Neuronal stem cell (in vitro differentiated cells): ENCODE results near the gene MRPL23.

Source experiments
- DNase-seq: peaks from one replicate; pipeline ENCODE4 v3.0.0-alpha.2; 2013; ENCODE audit warnings: low spot score
- H2AFZ ChIP-seq: one replicate; pipeline ENCODE4 v1.6.1; 2013; ENCODE audit warnings: mild to moderate bottlenecking, low read length, inconsistent platforms
- H2AK5ac ChIP-seq: 2 replicates; pipeline ENCODE4 v1.6.1; 2013; ENCODE audit warnings: low read depth, mild to moderate bottlenecking, inconsistent platforms, low read length, moderate library complexity, mixed read lengths
- H2BK120ac ChIP-seq: 2 replicates; pipeline ENCODE4 v1.6.1; 2013; ENCODE audit warnings: low read depth, mild to moderate bottlenecking, inconsistent platforms, low read length, moderate library complexity, mixed read lengths
- H2BK12ac ChIP-seq: one replicate; pipeline ENCODE4 v1.6.1; 2013; ENCODE audit warnings: low read length, inconsistent platforms
- H2BK15ac ChIP-seq: 2 replicates; pipeline ENCODE4 v1.6.1; 2013; ENCODE audit warnings: mild to moderate bottlenecking, low read length, inconsistent platforms, mixed read lengths
- H2BK5ac ChIP-seq: one replicate; pipeline ENCODE4 v1.6.1; 2013; ENCODE audit warnings: inconsistent platforms, mild to moderate bottlenecking, low read length, moderate library complexity
- H3K14ac ChIP-seq: one replicate; pipeline ENCODE4 v1.6.1; 2013; ENCODE audit warnings: low read length, inconsistent platforms
- H3K18ac ChIP-seq: 2 replicates; pipeline ENCODE4 v1.6.1; 2013; ENCODE audit warnings: low read length, inconsistent platforms
- H3K23ac ChIP-seq: 2 replicates; pipeline ENCODE4 v1.6.1; 2013; ENCODE audit warnings: low read depth, mild to moderate bottlenecking, mixed read lengths, low read length, inconsistent platforms; ENCODE audit not compliant: poor library complexity
- H3K27ac ChIP-seq: replicated peaks from 3 replicates; pipeline ENCODE4 v1.5.1; 2013; ENCODE audit warnings: low read length, inconsistent platforms
- H3K27me3 ChIP-seq, 3 experiments: 2 replicates each; pipeline ENCODE4 v1.6.1; 2013; ENCODE audit warnings: low read length in 3 of 3, mild to moderate bottlenecking in 2 of 3, inconsistent platforms in 1 of 3, low read depth in 1 of 3, mixed read lengths in 1 of 3, moderate library complexity in 1 of 3; ENCODE audit not compliant: control insufficient read depth in 3 of 3, insufficient read depth in 3 of 3
- H3K36me3 ChIP-seq, 2 donors: replicated peaks in 1 of 2; 2 replicates each; pipeline ENCODE4 v1.6.1; 2013; ENCODE audit warnings: low read length in 2 of 2; ENCODE audit not compliant: control insufficient read depth in 2 of 2, insufficient read depth in 2 of 2
- H3K4ac ChIP-seq: 2 replicates; pipeline ENCODE4 v1.6.1; 2013; ENCODE audit warnings: inconsistent platforms, mild to moderate bottlenecking, low read length, moderate library complexity
- H3K4me1 ChIP-seq, 2 donors: 1 replicate in 1 of 2; 2 replicates in 1 of 2; pipeline ENCODE4 v1.6.1; 2013; ENCODE audit warnings: low read length in 2 of 2, low read depth in 1 of 2; ENCODE audit not compliant: control insufficient read depth in 2 of 2, insufficient read depth in 1 of 2
- H3K4me2 ChIP-seq: one replicate; pipeline ENCODE4 v1.6.1; 2013; ENCODE audit warnings: mild to moderate bottlenecking, low read length, inconsistent platforms; ENCODE audit not compliant: insufficient read depth, poor library complexity, severe bottlenecking
- H3K4me3 ChIP-seq, 2 donors: 2 replicates each; pipeline ENCODE4 v1.5.1; 2013; ENCODE audit warnings: low read length in 2 of 2, mild to moderate bottlenecking in 2 of 2, inconsistent platforms in 1 of 2, moderate library complexity in 1 of 2
- H3K79me1 ChIP-seq: one replicate; pipeline ENCODE4 v1.6.1; 2013; ENCODE audit warnings: low read depth, mild to moderate bottlenecking, inconsistent platforms, low read length, moderate library complexity
- H3K9ac ChIP-seq: one replicate; pipeline ENCODE4 v1.6.1; 2013; ENCODE audit warnings: mild to moderate bottlenecking, low read depth, low read length, inconsistent platforms; ENCODE audit not compliant: poor library complexity
- H3K9me3 ChIP-seq, 2 donors: replicated peaks in 1 of 2; 2 replicates each; pipeline versions ENCODE3 to v1.6.1; 2013; ENCODE audit warnings: low read length in 2 of 2, mild to moderate bottlenecking in 2 of 2, inconsistent platforms in 1 of 2, low read depth in 1 of 2, mixed read lengths in 1 of 2, moderate library complexity in 1 of 2; ENCODE audit not compliant: control insufficient read depth in 2 of 2, insufficient read depth in 1 of 2
- H4K8ac ChIP-seq: one replicate; pipeline ENCODE4 v1.6.1; 2013; ENCODE audit warnings: low read depth, mild to moderate bottlenecking, inconsistent platforms, low read length, moderate library complexity
- H4K91ac ChIP-seq: one replicate; pipeline ENCODE4 v1.6.1; 2013; ENCODE audit warnings: low read length, low read depth, mild to moderate bottlenecking, inconsistent platforms; ENCODE audit not compliant: poor library complexity
- WGBS, 2 donors: extraction: QIAGEN DNeasy Blood & Tissue Kit; methylation state at CpG; one replicate each; pipeline ENCODE4 v1.1.7; 2013; ENCODE audit warnings: missing lambda C conversion rate in 2 of 2, mixed read lengths in 1 of 2; ENCODE audit not compliant: insufficient read length in 2 of 2, insufficient replicate concordance in 1 of 2; ENCODE audit errors: extremely low coverage in 2 of 2; 5-methylcytosine and 5-hydroxymethylcytosine counted together

Gene MRPL23

DNA sequence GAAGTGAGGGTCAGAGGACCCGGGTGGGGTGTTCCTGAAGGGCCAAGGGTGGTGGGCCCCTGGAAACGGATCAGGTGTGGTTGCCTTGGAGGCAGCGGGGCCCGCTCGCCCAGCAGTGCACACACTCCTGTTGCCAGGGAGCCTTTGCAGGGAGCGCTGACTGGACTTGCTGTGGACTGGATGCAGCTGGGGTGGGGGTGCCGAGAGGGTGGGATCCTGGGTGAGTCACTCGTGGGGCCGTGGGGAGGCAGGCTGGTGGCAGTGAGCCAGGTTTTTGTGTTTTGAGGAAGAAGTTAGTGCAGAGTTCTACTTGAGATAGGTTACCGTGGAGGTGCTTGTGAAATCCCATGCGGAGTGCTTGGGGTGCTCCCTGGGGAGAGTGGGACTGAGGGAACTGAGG, 1.3 kb downstream of the MRPL23 start:
- H3K36me3 ChIP-seq, result no peaks in the 10 kb centered on the region
- H3K27ac ChIP-seq, result no peak overlapping the region
- no peak overlapping the region for H2BK5ac ChIP-seq
- no peak overlapping the region for H2AFZ ChIP-seq
- no peaks in the 10 kb centered on the region for H3K27me3 ChIP-seq
- no peak overlapping the region for H3K4me3 ChIP-seq
- no peak overlapping the region for H2BK12ac ChIP-seq
- H3K23ac ChIP-seq, result no peak overlapping the region
- no peak overlapping the region for H4K91ac ChIP-seq
- H4K8ac ChIP-seq, result no peak overlapping the region
- WGBS, 2 donors, result no CpG with 5 or more reads among the region's 11 CpGs
- no peaks in the 10 kb centered on the region for H3K9me3 ChIP-seq
- H3K79me1 ChIP-seq, result no peaks in the 10 kb centered on the region
- H2AK5ac ChIP-seq, result no peak overlapping the region
- no peaks in the 10 kb centered on the region for H3K4me1 ChIP-seq
- DNase-seq, result no peak
- no peak overlapping the region for H3K18ac ChIP-seq
- no peak overlapping the region for H2BK120ac ChIP-seq
- no peak overlapping the region for H2BK15ac ChIP-seq
- H3K4me2 ChIP-seq, result no peak overlapping the region
- no peak overlapping the region for H3K9ac ChIP-seq
- H3K14ac ChIP-seq, result no peak overlapping the region
- H3K4ac ChIP-seq, result no peak overlapping the region

DNA sequence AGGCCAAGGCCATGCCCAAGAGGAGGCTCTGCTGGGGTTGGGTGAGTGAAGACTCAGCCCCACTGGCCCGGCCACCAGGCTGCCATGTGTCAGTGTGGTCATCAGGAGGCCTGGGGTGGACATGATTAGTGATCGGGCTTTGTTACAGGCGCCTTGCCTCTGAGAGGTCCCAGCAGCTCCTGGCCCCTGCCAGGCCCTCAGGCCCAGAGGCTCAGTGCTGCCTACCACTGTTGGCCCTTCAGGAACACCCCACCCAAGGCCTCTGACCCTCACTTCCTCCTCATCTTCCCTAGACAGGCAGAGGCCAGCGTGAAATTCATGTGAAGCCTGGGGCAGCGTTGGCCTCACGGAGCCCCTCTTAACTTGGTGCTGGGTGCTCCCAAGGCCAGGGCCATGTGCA, 2.2 kb downstream of the MRPL23 start:
- no peak overlapping the region for H2BK120ac ChIP-seq
- H3K18ac ChIP-seq, result no peak overlapping the region
- H3K4me2 ChIP-seq, result no peak overlapping the region
- no peaks in the 10 kb centered on the region for H3K36me3 ChIP-seq
- no peaks in the 10 kb centered on the region for H3K79me1 ChIP-seq
- no peak overlapping the region for H2BK12ac ChIP-seq
- H4K8ac ChIP-seq, result no peak overlapping the region
- H3K9ac ChIP-seq, result no peak overlapping the region
- H3K9me3 ChIP-seq, result no peaks in the 10 kb centered on the region
- H4K91ac ChIP-seq, result no peak overlapping the region
- H3K4me1 ChIP-seq, result no peaks in the 10 kb centered on the region
- H2BK15ac ChIP-seq, result no peak overlapping the region
- H3K23ac ChIP-seq, result no peak overlapping the region
- no peak overlapping the region for H2BK5ac ChIP-seq
- no peak overlapping the region for H2AFZ ChIP-seq
- no peak for DNase-seq
- no CpG with 5 or more reads among the region's 6 CpGs for WGBS, 2 donors
- no peak overlapping the region for H2AK5ac ChIP-seq
- no peak overlapping the region for H3K4ac ChIP-seq
- H3K27me3 ChIP-seq, result no peaks in the 10 kb centered on the region
- H3K27ac ChIP-seq, result no peak overlapping the region
- H3K14ac ChIP-seq, result no peak overlapping the region
- H3K4me3 ChIP-seq, result no peak overlapping the region

DNA sequence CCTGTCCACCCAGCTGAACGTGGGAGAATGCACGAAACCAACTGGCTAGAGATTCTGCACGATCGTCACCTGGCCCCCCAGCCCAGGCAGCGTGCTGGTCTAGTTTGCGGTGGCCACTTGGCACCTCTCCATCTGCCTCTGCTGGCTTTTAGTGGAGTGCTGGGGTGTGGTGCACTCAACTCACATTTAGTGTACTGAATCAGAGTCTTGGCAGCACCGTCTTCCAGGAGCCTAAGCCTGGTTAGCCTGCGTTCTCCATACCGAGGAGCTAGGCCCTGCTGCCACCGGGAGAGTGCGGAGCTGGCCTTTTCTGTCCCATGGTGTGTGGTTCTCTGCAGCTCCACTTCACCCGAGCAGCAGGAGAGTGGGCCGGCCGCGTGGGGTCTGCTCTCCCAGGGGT, 2.8 kb downstream of the MRPL23 start:
- Histone ChIP-seq H3K18ac (no peak overlapping the region), H3K23ac (no peak overlapping the region), H3K4me3 (no peak overlapping the region), H2AFZ (no peak overlapping the region), H4K91ac (no peak overlapping the region), H2BK120ac (no peak overlapping the region), H3K9ac (no peak overlapping the region), H3K4me2 (no peak overlapping the region), H3K27me3 (no peaks in the 10 kb centered on the region), H2BK12ac (no peak overlapping the region), H3K4me1 (no peaks in the 10 kb centered on the region), H3K14ac (no peak overlapping the region), H4K8ac (no peak overlapping the region), H2AK5ac (no peak overlapping the region), H3K36me3 (no peaks in the 10 kb centered on the region), H3K4ac (no peak overlapping the region), H2BK15ac (no peak overlapping the region), H2BK5ac (no peak overlapping the region), H3K9me3 (no peaks in the 10 kb centered on the region), H3K27ac (no peak overlapping the region), H3K79me1 (no peaks in the 10 kb centered on the region)
- DNase-seq, result no peak
- WGBS, 2 donors, result no CpG with 5 or more reads among the region's 15 CpGs

DNA sequence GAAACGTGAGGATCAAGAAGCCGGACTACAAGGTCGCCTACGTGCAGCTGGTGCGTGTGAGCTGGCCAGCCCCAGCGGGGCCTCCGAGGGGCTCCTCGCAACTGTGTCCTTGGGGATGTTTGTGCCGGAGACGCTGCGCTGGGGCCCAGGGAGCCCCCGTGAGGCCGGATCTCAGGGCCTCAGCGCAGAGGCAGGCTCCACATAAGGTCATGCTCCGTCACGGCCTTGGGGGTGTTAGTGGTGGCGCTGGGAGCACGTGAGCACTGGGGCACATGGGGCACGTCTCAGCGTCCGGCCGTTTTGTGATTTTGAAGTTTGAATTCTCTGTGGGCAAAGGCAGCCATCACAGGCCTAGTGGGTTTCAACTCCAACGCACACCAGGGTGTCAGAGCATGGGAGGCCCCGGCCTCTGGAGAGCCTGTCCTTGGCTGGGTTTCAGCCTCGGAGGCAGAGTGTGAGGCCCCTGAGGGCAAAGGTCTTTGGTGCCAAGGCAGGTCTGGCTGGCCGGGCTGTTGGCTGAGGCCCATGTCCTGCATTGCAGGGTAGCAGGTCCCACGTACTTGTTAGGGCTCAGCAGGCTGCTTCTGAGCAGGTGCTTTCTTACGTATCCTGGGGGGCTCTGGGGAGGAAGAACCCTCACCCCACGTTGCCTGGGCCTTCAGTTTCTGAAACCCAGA, 5.8 kb downstream of the MRPL23 start:
- Histone ChIP-seq H2BK15ac (no peak overlapping the region), H2AFZ (no peak overlapping the region), H3K27me3 (no peaks in the 10 kb centered on the region), H3K4ac (no peak overlapping the region), H3K4me1 (no peaks in the 10 kb centered on the region), H3K18ac (no peak overlapping the region), H2BK5ac (no peak overlapping the region), H3K9me3 (no peaks in the 10 kb centered on the region), H3K36me3 (no peaks in the 10 kb centered on the region), H2AK5ac (no peak overlapping the region), H3K4me3 (no peak overlapping the region), H3K27ac (no peak overlapping the region), H4K91ac (no peak overlapping the region), H3K14ac (no peak overlapping the region), H2BK12ac (no peak overlapping the region), H3K4me2 (no peak overlapping the region), H4K8ac (no peak overlapping the region), H2BK120ac (no peak overlapping the region), H3K79me1 (no peaks in the 10 kb centered on the region), H3K23ac (no peak overlapping the region), H3K9ac (no peak overlapping the region)
- WGBS, 2 donors, result no CpG with 5 or more reads among the region's 29 CpGs
- no peak for DNase-seq
